Ishikawa (cell line): Measurements from ENCODE around the gene ABCD1.

Experiments
- CEBPB ChIP-seq: IDR thresholded peaks from 2 replicates; pipeline ENCODE4 v1.6.1; 2012
- EP300 ChIP-seq: IDR thresholded peaks from 2 replicates; pipeline ENCODE4 v1.6.1; 2012; ENCODE audit warnings: borderline replicate concordance
- TAF1 ChIP-seq: IDR thresholded peaks from 2 replicates; pipeline ENCODE4 v1.6.1; 2012; ENCODE audit warnings: low read depth, mild to moderate bottlenecking
- TEAD4 ChIP-seq: IDR thresholded peaks from 2 replicates; pipeline ENCODE4 v1.6.1; 2012
- YY1 ChIP-seq: IDR thresholded peaks from 2 replicates; pipeline ENCODE4 v1.6.1; 2012; ENCODE audit warnings: low read depth
- TF ChIP-seq, protein P1 (sequence below): IDR thresholded peaks from 2 replicates; pipeline ENCODE4 v1.6.1; 2012

DNA sequence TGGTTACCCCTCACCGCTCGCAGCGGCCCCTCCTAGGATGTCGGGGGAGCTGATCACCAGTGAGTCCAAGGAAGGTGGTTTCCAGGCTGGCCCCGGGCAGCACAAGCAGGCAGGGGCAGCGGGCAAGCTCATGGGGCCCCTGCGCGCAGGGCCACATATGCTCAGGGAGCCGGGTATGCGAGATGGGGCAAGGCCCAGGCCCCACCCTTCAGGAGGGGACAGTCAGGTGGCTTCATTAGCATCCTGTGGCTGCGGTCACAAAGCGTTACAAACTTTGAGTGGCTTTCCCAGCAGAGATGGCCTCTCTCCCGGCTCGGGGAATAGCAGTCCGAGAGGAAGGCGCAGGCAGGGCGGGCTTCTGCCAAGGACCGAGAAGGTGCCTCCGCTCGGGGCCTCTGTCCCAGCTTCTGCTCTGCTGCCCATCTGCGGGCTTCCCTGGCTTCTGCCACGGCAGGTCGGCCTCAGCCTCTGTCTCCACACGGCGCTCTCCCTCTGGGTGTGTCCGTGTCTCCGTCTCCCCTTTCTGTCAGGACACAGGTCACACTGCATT lies 13.5 kb downstream of the ABCD1 start:
- TF ChIP-seq CEBPB (no peak), EP300 (no peak), TEAD4 (no peak), TAF1 (no peak), YY1 (no peak)
- TF ChIP-seq, protein P1, sequence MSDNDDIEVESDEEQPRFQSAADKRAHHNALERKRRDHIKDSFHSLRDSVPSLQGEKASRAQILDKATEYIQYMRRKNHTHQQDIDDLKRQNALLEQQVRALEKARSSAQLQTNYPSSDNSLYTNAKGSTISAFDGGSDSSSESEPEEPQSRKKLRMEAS = no peak
